Activated T-cell treated with anti-CD3 and anti-CD28 coated beads, Interleukin-2, amount 50 U/mL, for 48 hours (primary cell): ENCODE data around the gene GJB6.

ENCODE experiments used
- DNase-seq, 2 experiments: peaks; one replicate each; pipeline ENCODE4 v3.0.0-alpha.2; 2020

Gene GJB6

GRCh38 chr13:20227288-20227687, 4.8 kb downstream of the GJB6 start:
- DNase-seq, result no peak

- DNase-seq, result no peak
Observed at GRCh38 chr13:20222553-20222952, 9.6 kb downstream of the GJB6 start.

GRCh38 chr13:20221772-20222171, 10.3 kb downstream of the GJB6 start:
- no peak for DNase-seq

GRCh38 chr13:20219577-20219976, 12.5 kb downstream of the GJB6 start:
- DNase-seq, result no peak

- DNase-seq, result no peak
Observed at GRCh38 chr13:20217168-20217567, 15.0 kb downstream of the GJB6 start.

- no peak for DNase-seq
Observed at GRCh38 chr13:20209948-20210347, 22.2 kb downstream of the GJB6 start.

GRCh38 chr13:20206698-20207235, 25.4 kb downstream of the GJB6 start:
- DNase-seq, result no peak

- no peak for DNase-seq
Observed at GRCh38 chr13:20206065-20206697, 25.9 kb downstream of the GJB6 start.

- no peak for DNase-seq
Observed at GRCh38 chr13:20198781-20199180, 33.3 kb downstream of the GJB6 start.

- no peak for DNase-seq
Observed at GRCh38 chr13:20197361-20197834, 34.7 kb downstream of the GJB6 start.

- DNase-seq, result no peak
Observed at GRCh38 chr13:20195801-20196200, 36.3 kb downstream of the GJB6 start.

- DNase-seq, result peak; percentile 54 to 55
Observed at GRCh38 chr13:20193907-20194631, 38.0 kb downstream of the GJB6 start.

- peak; percentile 43 to 49 for DNase-seq
Observed at GRCh38 chr13:20193162-20193906, 38.8 kb downstream of the GJB6 start.

GRCh38 chr13:20192836-20193161, 39.3 kb downstream of the GJB6 start, which contains the start of gene GJB2:
GJB2 (minus strand) TSS chr13:20192938; CDS start chr13:20189581, 3,357 bp downstream.
- DNase-seq, result peak in 1 of 2 experiments; percentile 39

- peak; percentile 29 to 40 for DNase-seq
Observed at GRCh38 chr13:20192158-20192835, 39.8 kb downstream of the GJB6 start.

- no peak for DNase-seq
Observed at GRCh38 chr13:20191311-20192157, 40.6 kb downstream of the GJB6 start.

- no peak for DNase-seq
Observed at GRCh38 chr13:20190481-20191310, 41.4 kb downstream of the GJB6 start.

GRCh38 chr13:20190076-20190475, 42.0 kb downstream of the GJB6 start:
- DNase-seq, result no peak

- no peak for DNase-seq
Observed at GRCh38 chr13:20188667-20189553, 43.2 kb downstream of the GJB6 start.

- no peak for DNase-seq
Observed at GRCh38 chr13:20186771-20187170, 45.3 kb downstream of the GJB6 start.
